IMR-90 (cell line): ENCODE data around the gene RASL10B. TPM values are rescaled to one million over a fixed set of nuclear protein-coding genes. Genes with fewer than 3 reads are reported as not detected.

Source experiments
- ATAC-seq: fragments of 200-7000 bp; cut with Tn5 transposase; 2 replicates; pipeline ENCODE4 v1.9.1; 2020; ENCODE audit warnings: low read depth, mild to moderate bottlenecking, moderate library complexity
- BruUV-seq: library from RNA; stranded (reverse); fragments of 400-500 nt; replicated peaks from 2 replicates; lab custom pipeline; 2021; lab: Mats Ljungman, UMichigan
- CTCF ChIA-PET: fragments of 300-600 bp; formaldehyde crosslinking; extraction: SDS; loops from one replicate; lab custom pipeline; 2021; ENCODE audit warnings: antibody characterized with exemption; lab: Yijun Ruan, JAX
- POLR2A ChIA-PET: fragments of 300-600 bp; sonication (Branson Sonifier 250); formaldehyde crosslinking; loops from one replicate; lab custom pipeline; 2022; ENCODE audit warnings: antibody characterized with exemption; ENCODE audit not compliant: unreplicated experiment; lab: Charles Lee
- DNase-seq: peaks from one replicate; pipeline ENCODE4 v3.0.0; 2013
- H2AFZ ChIP-seq: replicated peaks from 2 replicates; pipeline ENCODE3; 2013; ENCODE audit warnings: low read length, mild to moderate bottlenecking; ENCODE audit not compliant: poor library complexity
- H2AK5ac ChIP-seq: 2 replicates; pipeline ENCODE4 v1.6.1; 2013; ENCODE audit warnings: low read depth, low read length, inconsistent platforms
- H2AK9ac ChIP-seq: replicated peaks from 2 replicates; pipeline ENCODE3; 2013; ENCODE audit warnings: mild to moderate bottlenecking, low read depth, low read length, moderate library complexity; ENCODE audit not compliant: poor library complexity
- H2BK120ac ChIP-seq: 2 replicates; pipeline ENCODE4 v1.6.1; 2013; ENCODE audit warnings: low read depth, low read length, inconsistent platforms
- H2BK15ac ChIP-seq: 3 replicates; pipeline ENCODE4 v1.6.1; 2013; ENCODE audit warnings: low read depth, low read length, inconsistent platforms
- H2BK20ac ChIP-seq: 2 replicates; pipeline ENCODE4 v1.6.1; 2013; ENCODE audit warnings: low read depth, mild to moderate bottlenecking, inconsistent platforms, low read length, moderate library complexity
- H2BK5ac ChIP-seq: 2 replicates; pipeline ENCODE4 v1.6.1; 2013; ENCODE audit warnings: mild to moderate bottlenecking, low read depth, low read length, inconsistent platforms; ENCODE audit not compliant: poor library complexity, severe bottlenecking
- H3K14ac ChIP-seq: replicated peaks from 2 replicates; pipeline ENCODE4 v1.6.1; 2013; ENCODE audit warnings: low read depth, low read length, inconsistent platforms
- H3K18ac ChIP-seq: 2 replicates; pipeline ENCODE4 v1.6.1; 2013; ENCODE audit warnings: low read depth, low read length, control low read depth
- H3K23ac ChIP-seq: 2 replicates; pipeline ENCODE4 v1.6.1; 2013; ENCODE audit warnings: low read depth, low read length, inconsistent platforms
- H3K27ac ChIP-seq: 2 replicates; pipeline ENCODE4 v1.5.1; 2013; ENCODE audit warnings: mild to moderate bottlenecking, control low read depth, low read length; ENCODE audit not compliant: insufficient read depth
- H3K27me3 ChIP-seq: 2 replicates; pipeline ENCODE4 v1.6.1; 2013; ENCODE audit warnings: low read length; ENCODE audit not compliant: control insufficient read depth, insufficient read depth
- H3K36me3 ChIP-seq: 2 replicates; pipeline ENCODE4 v1.6.1; 2013; ENCODE audit warnings: low read length, mixed read lengths; ENCODE audit not compliant: control insufficient read depth, insufficient read depth
- H3K4ac ChIP-seq: 2 replicates; pipeline ENCODE4 v1.6.1; 2013; ENCODE audit warnings: low read depth, low read length, inconsistent platforms
- H3K4me1 ChIP-seq: 2 replicates; pipeline ENCODE4 v1.6.1; 2013; ENCODE audit warnings: low read length, mixed read lengths; ENCODE audit not compliant: control insufficient read depth, insufficient read depth
- H3K4me2 ChIP-seq: 2 replicates; pipeline ENCODE4 v1.6.1; 2013; ENCODE audit warnings: low read depth, mild to moderate bottlenecking, control low read depth, low read length, moderate library complexity
- H3K4me3 ChIP-seq: 2 replicates; pipeline ENCODE4 v1.5.1; 2013; ENCODE audit warnings: low read depth, mild to moderate bottlenecking, control low read depth, low read length, moderate library complexity; ENCODE audit not compliant: insufficient read depth
- H3K56ac ChIP-seq: 2 replicates; pipeline ENCODE4 v1.6.1; 2013; ENCODE audit warnings: low read length, inconsistent platforms; ENCODE audit not compliant: insufficient read depth; ENCODE audit errors: extremely low read depth
- H3K79me1 ChIP-seq, 2 experiments: 2 replicates each; pipeline ENCODE4 v1.6.1; 2013; ENCODE audit warnings: low read length in 2 of 2, inconsistent platforms in 1 of 2, low read depth in 1 of 2
- H3K9ac ChIP-seq: 2 replicates; pipeline ENCODE4 v1.6.1; 2013; ENCODE audit warnings: low read depth, low read length, control low read depth
- H3K9me1 ChIP-seq: 2 replicates; pipeline ENCODE4 v1.6.1; 2013; ENCODE audit warnings: low read length, inconsistent platforms; ENCODE audit not compliant: insufficient read depth
- H3K9me3 ChIP-seq: 2 replicates; pipeline ENCODE4 v1.6.1; 2013; ENCODE audit warnings: low read length; ENCODE audit not compliant: control insufficient read depth, insufficient read depth
- H4K20me1 ChIP-seq: 2 replicates; pipeline ENCODE4 v1.6.1; 2013; ENCODE audit warnings: low read length, inconsistent platforms; ENCODE audit not compliant: insufficient read depth
- H4K5ac ChIP-seq: 2 replicates; pipeline ENCODE4 v1.6.1; 2013; ENCODE audit warnings: mild to moderate bottlenecking, low read depth, low read length, control low read depth
- H4K8ac ChIP-seq, 2 experiments: 2 replicates each; pipeline ENCODE4 v1.6.1; 2013; ENCODE audit warnings: low read depth in 2 of 2, low read length in 2 of 2, control low read depth in 1 of 2, inconsistent platforms in 1 of 2
- H4K91ac ChIP-seq: 2 replicates; pipeline ENCODE4 v1.6.1; 2013; ENCODE audit warnings: low read depth, low read length, inconsistent platforms; ENCODE audit not compliant: insufficient read depth
- FOS ChIP-seq: fragments of 150-350 bp; IDR thresholded peaks from 2 replicates; pipeline ENCODE4 v1.6.1; 2016; ENCODE audit warnings: low read depth, low read length
- MXI1 ChIP-seq: IDR thresholded peaks from 2 replicates; pipeline ENCODE4 v1.6.1; 2012; ENCODE audit warnings: low read depth, mild to moderate bottlenecking, low read length, moderate library complexity, borderline replicate concordance
- NFE2L2 ChIP-seq: fragments of 150-350 bp; IDR thresholded peaks from 2 replicates; pipeline ENCODE4 v1.6.1; 2016; ENCODE audit warnings: low read depth, mild to moderate bottlenecking, low read length
- POLR2A ChIP-seq: IDR thresholded peaks from 2 replicates; pipeline ENCODE4 v1.6.1; 2012; ENCODE audit warnings: mild to moderate bottlenecking, low read depth, low read length
- RCOR1 ChIP-seq: IDR thresholded peaks from 2 replicates; pipeline ENCODE4 v1.6.1; 2012; ENCODE audit warnings: mild to moderate bottlenecking, low read length, improper control_type of control experiment; ENCODE audit not compliant: insufficient replicate concordance
- RFX5 ChIP-seq: IDR thresholded peaks from 2 replicates; pipeline ENCODE4 v1.8.0; 2012; ENCODE audit warnings: low read depth, mild to moderate bottlenecking, low read length, moderate library complexity
- SMC3 ChIP-seq: fragments of 150-350 bp; IDR thresholded peaks from 2 replicates; pipeline ENCODE4 v1.6.1; 2016; ENCODE audit warnings: low read depth, mild to moderate bottlenecking, antibody characterized with exemption, low read length, moderate library complexity
- WGBS, 2 experiments: methylation state at CpG; one replicate each; pipeline versions ENCODE4 v1.1.5 to v1.1.7; 2013; ENCODE audit warnings: missing lambda C conversion rate in 2 of 2; ENCODE audit not compliant: insufficient read length in 1 of 2; ENCODE audit errors: extremely low coverage in 2 of 2; 5-methylcytosine and 5-hydroxymethylcytosine counted together
- dilution Hi-C: fragments of 300-500 bp; cut with HindIII; formaldehyde crosslinking; loops from one replicate; pipeline ENCODE4 v1.14.3; 2018; ENCODE audit warnings: low sequenced_read_pairs; ENCODE audit not compliant: unreplicated experiment
- in situ Hi-C: fragments of 300-500 bp; cut with MboI; formaldehyde crosslinking; loops from 3 replicates; pipeline ENCODE4 v1.14.3; 2019; ENCODE audit warnings: low sequenced_read_pairs, inconsistent platforms, mixed read lengths
- intact Hi-C: fragments of 100-400 bp; cut with micrococcal nuclease; formaldehyde crosslinking; loops from 2 replicates; pipeline ENCODE4 v1.10.0; 2022
- polyA plus RNA-seq, 3 experiments: library from polyadenylated mRNA; depleted of rRNA; stranded (reverse); fragments of >200 nt; gene quantifications; 2 replicates each; pipeline ENCODE4 v1.2.3, GENCODE V29; 2012; ENCODE audit warnings: low replicate concordance in 1 of 3
- total RNA-seq: library from RNA; depleted of rRNA; stranded (reverse); fragments of >200 nt; gene quantifications from 2 replicates; pipeline ENCODE4 v1.2.3, GENCODE V29; 2012
- TF ChIP-seq, protein P1 (sequence below): conservative IDR thresholded peaks from 2 replicates; pipeline ENCODE4 v1.5.1; 2012; ENCODE audit warnings: mild to moderate bottlenecking, low read depth, low read length, improper control_type of control experiment

Gene RASL10B
- total and polyA plus RNA-seq, 2 of the 4 experiments (the other 2 are of a cell fraction): 4.1 to 4.7 TPM

DNA sequence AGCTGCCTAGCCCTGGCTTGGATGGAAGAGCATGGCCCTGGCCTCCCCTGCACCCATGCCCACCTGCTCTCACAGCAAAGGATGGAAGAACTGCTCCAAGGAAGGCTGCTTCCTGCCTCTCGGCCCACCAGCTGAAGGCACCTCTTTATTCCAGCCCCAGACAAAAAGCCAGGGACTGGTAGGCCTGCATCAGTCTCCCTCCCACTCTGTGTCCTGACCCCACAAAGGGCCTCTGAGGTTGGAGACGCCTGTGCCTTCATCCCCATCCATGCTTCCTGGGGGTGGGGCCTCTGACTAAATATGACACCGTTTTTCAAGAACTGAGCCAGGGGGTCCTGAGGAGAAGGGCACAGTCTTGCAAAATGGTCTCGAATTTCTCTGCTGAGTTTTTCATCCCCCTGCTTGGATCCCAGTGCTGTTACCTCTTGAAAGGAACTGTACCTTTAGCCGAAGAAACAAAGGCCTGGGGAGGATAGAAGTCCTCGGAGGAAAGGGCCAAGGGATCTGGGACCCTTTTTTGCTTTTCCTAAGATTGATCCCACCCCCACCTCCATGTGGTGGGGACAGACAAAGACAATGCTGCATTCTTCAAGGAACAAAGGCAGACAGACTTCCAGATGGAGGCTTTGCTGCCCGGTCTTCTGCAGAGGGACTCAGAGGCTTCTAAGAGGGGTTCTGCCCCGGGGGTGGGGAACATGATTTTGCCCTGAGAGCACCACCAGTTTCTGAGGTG lies 34.5 kb downstream of the RASL10B start:
- Histone ChIP-seq H3K56ac (no peak overlapping the region), H2AK5ac (no peak overlapping the region), H3K9me3 (no peaks in the 10 kb centered on the region), H2BK15ac (no peak overlapping the region), H2BK20ac (no peak overlapping the region), H3K18ac (no peak overlapping the region), H3K4me3 (no peak overlapping the region), H3K23ac (no peak overlapping the region), H3K9ac (no peak overlapping the region), H3K4ac (no peak overlapping the region), H2BK120ac (no peak overlapping the region), H3K4me2 (no peak overlapping the region), H3K14ac (no peak overlapping the region), H4K5ac (no peak overlapping the region), H2AK9ac (no peak overlapping the region), H3K27me3 (peaks cover 23% of the 10 kb centered on the region), H4K91ac (no peak overlapping the region), H4K20me1 (peaks cover 8% of the 10 kb centered on the region; the same call in 1 of the 2 replicates), H2AFZ (no peak overlapping the region), H3K79me1 (no peaks in the 10 kb centered on the region), H4K8ac (no peak overlapping the region), H3K4me1 (peaks cover 3% of the 10 kb centered on the region), H3K36me3 (no peaks in the 10 kb centered on the region), H3K27ac (no peak overlapping the region), H2BK5ac (no peak overlapping the region), H3K9me1 (no peaks in the 10 kb centered on the region)
- no TSS peak for BruUV-seq
- no peak for TF ChIP-seq FOS
- TF ChIP-seq, protein P1, sequence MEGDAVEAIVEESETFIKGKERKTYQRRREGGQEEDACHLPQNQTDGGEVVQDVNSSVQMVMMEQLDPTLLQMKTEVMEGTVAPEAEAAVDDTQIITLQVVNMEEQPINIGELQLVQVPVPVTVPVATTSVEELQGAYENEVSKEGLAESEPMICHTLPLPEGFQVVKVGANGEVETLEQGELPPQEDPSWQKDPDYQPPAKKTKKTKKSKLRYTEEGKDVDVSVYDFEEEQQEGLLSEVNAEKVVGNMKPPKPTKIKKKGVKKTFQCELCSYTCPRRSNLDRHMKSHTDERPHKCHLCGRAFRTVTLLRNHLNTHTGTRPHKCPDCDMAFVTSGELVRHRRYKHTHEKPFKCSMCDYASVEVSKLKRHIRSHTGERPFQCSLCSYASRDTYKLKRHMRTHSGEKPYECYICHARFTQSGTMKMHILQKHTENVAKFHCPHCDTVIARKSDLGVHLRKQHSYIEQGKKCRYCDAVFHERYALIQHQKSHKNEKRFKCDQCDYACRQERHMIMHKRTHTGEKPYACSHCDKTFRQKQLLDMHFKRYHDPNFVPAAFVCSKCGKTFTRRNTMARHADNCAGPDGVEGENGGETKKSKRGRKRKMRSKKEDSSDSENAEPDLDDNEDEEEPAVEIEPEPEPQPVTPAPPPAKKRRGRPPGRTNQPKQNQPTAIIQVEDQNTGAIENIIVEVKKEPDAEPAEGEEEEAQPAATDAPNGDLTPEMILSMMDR: no peak
- TF ChIP-seq NFE2L2: no peak
- TF ChIP-seq MXI1: no peak
- no peak for TF ChIP-seq RFX5
- TF ChIP-seq SMC3: no peak
- TF ChIP-seq RCOR1: no peak
- TF ChIP-seq POLR2A: no peak
- 20% methylated on average over 1 of the region's 8 CpGs; no CpG with 5 or more reads in 1 of the 2 experiments for WGBS, 2 experiments
- no peak for DNase-seq
- no peak for ATAC-seq
- in situ Hi-C loops: no loop called here
- ChIA-PET CTCF (interaction anchor here (1.2 to 2.3 kb wide), 3 partner anchors 16 to 53 kb away, joined by 3 to 16 read pairs (median 13); no protein-coding TSS in a partner anchor), POLR2A (no interaction called here)
- intact Hi-C loops: no loop called here
- dilution Hi-C loops: no loop called here
